Measurements from ENCODE around the gene PATE4.
"Not testable (repeated sequence)": the region's sequence is repeated elsewhere in the genome, so short reads cannot be mapped to it uniquely, and the experiment has no call there.

PATE4 gene, protein sequence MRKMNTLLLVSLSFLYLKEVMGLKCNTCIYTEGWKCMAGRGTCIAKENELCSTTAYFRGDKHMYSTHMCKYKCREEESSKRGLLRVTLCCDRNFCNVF

DNA sequence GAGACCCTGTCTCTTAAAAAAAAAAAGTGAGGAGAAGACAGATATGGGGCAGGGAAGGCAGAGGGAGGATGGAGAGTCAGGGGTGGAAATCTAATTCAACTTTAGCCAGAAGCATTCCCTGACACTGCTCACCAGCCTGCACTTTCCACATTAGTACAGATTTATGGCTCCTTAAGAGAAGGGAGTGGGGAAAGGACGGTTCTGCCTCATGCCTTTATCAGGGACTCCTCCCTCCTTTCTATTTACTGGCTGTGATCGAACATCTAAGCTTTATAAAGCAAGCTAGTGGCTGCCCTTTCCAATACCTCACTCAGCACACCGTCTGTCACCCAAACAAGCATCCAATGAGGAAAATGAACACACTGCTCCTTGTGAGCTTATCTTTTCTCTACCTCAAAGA is at the start of gene PATE4:
TSS of gene PATE4 (plus strand) at position 301 of the 400 bp plus-strand sequence. CDS start at position 345, 44 bp downstream.
- no peak for DNase-seq

DNA sequence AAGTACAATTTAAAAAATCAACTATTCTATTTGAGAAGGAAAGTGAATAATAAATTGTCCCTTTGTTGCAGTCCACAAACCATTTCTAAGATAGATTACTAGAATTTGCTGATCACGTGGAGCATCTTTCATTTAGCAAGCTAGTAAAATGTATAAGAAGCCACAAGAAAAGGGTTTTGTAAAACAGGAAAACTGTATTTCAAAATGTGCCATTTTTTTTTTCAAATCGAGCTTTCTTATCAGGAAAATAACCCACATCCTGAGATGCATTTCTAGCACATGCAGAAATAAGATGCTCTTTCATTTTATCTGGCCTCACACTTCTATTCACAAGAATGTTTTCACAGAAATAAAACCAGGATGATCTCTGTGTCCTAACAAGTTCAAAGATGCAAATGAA is 48.4 kb upstream of the PATE4 start:
- no peak for DNase-seq

DNA sequence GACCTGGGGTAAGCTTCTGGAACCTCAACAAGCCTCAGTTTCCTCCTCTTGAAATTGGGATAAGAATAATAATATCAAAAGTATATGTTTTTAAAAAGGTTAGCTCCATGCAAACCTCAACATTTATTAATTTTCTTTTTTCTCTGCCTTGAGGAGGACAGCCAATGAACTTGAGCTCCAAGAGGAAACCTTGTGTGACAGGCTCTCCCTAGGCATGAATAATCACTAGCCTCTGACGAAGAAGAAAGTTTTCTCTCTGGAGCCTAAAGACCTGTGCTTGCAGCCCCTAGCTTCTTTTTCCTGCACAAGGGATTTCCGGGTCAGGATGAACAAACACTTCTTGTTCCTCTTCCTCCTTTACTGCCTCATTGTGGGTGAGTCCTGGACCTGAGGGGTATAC is 45.3 kb upstream of the PATE4 start, which contains the start of gene PATE3:
TSS of gene PATE3 (plus strand) at position 301 of the 400 bp plus-strand sequence. CDS start at position 326, 25 bp downstream.
- DNase-seq, result no peak

DNA sequence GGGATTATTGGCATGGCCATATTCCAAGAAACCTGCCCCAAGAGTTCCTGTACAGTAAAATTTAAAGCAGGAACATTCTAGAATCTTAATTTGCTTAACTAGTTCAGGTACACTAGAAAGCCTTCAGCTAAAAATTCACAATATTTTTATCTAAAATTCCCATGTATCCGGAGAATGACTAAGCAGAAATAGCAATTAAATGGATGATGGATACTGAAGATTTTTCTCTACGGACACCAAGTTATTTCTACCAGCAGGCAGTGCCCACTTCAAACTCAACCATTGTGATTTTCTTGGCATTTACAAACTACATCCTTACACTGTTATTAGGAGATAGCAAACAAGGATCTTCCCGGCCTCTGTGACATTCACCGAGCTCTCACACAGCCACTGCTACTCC is 42.3 kb upstream of the PATE4 start:
- DNase-seq, result no peak

DNA sequence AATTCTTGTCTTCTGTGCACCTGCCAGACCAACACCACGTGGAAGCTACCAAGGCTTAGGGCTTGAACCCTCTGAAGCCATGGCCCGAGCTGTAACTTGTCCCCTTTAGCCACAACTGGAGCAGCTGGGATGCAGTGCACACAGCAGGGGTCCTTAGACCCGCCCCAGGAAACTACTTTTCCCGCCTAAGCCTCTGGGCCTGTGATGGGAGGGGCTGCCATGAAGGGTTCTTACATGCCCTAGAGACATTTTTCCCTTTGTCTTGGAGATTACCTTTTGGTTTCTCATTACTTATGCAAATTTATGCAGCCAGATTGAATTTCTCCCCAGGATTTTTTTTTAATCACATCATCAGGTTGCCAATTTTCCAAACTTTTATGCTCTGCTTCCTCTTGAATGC is 35.5 kb upstream of the PATE4 start:
- no peak for DNase-seq

DNA sequence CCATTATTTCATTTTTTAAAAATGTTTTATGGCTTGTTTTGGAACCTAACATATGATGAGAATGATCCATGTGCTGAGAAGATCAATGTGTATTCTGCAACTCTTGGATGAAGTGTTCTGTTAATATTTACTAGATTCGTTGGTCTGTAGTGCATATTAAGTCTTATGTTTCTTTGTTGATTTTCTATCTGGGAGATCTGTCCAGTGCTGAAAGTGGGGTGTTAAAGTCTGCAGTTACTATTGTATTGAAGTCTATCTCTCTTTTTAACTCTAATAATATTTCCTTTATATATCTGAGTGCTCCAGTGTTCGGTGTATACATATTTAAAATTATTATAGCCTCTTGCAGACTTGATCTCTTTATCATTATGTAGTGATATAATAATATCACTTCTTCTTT is 33.3 kb upstream of the PATE4 start:
- DNase-seq, result no peak

DNA sequence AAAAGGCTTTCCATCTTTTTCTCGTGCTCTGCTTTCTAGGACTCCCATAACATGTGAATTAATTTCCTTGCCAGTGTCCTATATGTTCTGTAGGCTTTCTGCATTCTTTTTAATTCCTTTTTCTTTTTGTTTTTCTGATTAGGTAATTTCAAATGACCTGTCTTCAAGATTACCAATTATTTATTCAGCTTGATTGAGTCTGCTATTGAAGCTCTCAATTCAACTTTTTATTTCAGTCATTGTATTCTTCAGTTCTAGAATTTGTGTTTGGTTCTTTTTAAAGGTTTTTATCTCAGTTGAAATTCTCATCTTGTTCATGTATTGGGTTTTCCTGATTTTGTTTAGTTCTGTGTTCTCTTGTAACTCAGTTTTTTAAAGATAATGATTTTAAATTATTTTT is 30.7 kb upstream of the PATE4 start:
- DNase-seq, result no peak

DNA sequence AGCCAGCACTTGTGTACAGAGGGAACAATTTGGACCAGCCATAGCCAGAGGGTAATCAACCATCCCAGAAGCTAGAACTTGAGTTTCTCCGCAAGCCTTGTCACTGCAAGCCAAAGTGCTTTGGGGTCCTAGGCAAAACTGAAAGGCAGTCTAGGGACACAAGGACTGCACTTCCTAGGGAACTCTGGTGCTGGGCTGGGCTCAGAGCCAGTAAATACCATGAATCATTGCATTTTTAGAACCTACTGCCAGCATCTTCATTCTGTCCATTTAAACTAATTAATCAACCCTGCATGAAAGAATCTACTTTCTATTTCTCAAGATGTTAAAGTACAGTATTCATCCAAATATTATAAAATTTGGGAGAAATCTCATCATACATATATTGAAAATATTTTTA is 25.2 kb upstream of the PATE4 start:
- no peak for DNase-seq

DNA sequence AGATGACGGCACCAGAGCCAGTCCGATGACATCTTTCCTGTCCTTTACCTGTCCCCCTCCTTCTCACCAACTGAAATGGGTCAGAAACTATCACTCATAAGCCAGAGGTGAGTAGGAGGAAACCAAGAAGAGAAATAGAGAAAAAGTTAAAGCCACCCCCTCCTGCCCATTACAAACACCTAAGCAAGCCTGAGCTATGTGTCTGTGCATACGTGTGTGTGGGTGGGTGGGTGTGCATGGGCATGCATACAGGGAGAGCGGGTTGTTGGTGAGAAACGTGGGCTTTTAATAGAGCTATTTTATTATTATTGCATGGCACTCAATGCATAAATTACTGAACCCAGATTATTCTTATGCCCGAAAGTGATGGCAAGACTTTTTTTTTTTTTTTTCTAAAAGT is 2.6 kb downstream of the PATE4 start:
- DNase-seq, result no peak

DNA sequence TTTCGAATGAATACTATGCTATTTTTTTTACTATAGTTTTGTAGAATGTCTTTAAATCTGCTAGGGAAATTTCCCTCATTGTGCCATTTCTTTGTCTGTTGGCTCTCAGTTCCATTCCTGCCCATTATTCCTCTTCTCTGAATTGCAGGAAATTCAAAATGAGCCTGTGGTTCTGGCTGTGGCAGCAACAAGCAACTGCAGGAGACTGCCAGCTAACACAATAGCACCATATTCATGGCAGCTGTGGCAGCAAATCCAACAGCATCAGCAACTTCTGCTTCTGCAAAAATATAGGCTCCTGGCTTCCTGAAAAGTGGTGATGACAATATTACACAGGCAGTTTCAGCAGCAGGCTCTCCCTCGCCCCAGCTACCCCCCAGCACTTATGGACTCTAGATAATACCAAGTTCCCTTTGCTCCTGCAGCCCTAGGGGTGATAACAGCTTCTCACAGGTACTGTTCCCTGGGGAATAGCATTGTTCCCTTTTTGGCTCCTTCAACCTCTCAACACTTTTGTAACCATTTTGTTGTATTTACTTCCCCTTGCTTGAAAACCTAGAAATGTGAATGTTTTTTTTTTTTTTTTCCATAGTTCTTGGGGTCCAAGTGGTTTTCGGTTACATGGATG is 9.3 kb downstream of the PATE4 start:
- DNase-seq, result no peak

DNA sequence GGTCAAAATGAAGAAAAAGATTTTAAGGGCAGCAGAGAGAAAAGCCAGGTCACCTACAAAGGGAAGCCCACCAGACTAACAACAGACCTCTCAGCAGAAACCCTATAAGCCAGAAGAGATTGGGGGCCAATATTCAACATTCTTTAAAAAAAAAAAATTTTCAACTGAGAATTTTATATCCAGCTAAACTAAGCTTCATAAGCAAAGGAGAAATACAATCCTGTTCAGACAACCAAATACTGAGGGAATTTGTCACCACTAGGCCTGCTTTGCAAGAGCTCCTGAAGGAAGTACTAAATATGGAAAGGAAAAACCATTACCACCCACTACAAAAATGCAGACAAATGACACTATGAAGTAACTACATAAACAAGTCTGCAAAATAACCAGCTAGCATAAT is 13.1 kb downstream of the PATE4 start:
- DNase-seq, result no peak

DNA sequence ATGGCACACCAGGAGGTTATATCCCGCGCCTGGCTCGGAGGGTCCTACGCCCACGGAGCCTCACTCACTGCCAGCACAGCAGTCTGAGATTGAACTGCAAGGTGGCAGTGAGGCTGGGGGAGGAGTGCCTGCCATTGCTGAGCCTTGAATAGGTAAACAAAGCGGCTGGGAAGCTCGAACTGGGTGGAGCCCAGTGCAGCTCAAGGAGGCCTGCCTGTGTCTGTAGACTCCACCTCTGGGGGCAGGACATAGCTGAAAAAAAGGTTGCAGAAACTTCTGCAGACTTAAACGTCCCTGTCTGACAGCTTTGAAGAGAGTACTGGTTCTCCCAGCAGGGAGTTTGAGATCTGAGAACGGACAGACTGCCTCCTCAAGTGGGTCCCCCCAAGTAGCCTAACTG is 24.6 kb downstream of the PATE4 start:
- not testable (repeated sequence) for DNase-seq

DNA sequence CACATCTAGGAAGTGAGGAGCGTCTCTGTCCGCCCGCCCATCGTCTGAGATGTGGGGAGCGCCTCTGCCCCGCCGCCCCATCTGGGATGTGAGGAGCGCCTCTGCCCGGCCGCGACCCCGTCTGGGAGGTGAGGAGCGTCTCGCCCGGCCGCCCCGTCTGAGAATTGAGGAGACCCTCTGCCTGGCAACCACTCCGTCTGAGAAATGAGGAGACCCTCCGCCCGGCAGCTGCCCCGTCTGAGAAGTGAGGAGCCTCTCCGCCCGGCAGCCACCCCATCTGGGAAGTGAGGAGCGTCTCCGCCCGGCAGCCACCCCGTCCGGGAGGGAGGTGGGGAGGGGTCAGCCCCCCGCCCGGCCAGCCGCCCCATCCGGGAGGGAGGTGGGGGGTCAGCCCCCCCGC is 29.7 kb downstream of the PATE4 start:
- not testable (repeated sequence) for DNase-seq

DNA sequence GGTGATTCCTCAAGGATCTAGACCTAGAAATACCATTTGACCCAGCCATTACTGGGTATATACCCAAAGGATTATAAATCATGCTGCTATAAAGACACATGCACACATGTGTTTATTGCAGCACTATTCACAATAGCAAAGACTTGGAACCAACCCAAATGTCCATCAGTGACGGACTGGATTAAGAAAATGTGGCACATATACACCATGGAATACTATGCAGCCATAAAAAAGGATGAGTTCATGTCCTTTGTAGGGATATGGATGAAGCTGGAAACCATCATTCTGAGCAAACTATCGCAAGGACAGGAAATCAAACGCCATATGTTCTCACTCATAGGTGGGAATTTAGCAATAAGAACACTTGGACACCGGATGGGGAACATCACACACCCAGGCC is 32.2 kb downstream of the PATE4 start:
- not testable (repeated sequence) for DNase-seq

DNA sequence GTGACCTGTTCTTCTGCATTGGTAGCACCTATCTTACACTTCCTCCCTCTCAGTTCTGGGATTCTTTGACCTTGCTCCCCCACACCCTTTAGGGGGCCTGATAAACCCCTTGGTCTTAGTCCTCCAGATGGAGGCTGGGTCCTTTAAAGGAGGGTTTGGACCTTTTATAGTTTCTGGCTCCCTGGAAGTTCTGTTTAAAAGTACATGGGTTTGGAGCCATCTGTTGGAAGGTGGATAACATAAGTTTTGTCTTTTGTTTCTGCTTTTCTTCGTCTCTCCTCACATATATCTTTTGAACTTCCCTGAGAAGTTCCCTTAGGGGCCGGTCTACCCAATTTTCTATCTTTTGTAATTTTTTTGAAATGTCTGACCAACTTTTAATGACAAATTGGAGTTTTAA is 36.4 kb downstream of the PATE4 start:
- no peak for DNase-seq

DNA sequence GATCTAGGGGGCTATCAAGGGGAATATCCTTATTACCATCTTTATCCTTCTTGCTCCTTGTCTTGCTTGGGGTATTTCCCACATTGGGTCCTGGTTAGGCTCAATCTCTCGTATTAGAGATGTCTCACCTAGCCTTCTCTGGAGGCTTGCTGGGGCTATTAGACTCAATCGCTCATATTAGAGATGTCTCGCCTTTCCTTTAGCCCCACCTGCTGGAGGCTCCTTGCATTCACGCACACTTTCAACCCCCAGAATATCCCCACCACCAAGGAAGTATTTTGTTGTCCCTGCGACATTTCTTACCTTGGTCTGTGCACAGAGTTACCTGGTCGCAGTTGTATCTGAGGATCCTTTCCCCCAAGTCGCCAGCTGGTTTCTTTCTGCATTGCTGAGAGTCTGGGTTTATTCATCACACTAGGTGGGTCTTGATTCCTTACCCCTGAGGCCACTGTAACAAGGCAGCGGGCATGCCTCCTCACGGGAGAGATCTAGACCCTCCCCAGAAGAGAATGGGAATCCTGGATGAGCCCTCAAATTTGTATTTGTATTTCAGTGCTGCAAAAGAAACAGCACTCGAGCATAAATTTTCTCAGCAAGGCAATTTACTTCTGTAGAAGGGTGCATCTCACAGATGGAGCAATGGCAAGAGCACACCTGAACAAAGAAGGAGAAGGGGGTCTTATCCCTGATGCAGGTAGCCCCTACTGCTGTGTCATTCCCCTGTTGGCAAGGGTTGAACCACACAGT is 38.4 kb downstream of the PATE4 start:
- DNase-seq, result peak; percentile 75

DNA sequence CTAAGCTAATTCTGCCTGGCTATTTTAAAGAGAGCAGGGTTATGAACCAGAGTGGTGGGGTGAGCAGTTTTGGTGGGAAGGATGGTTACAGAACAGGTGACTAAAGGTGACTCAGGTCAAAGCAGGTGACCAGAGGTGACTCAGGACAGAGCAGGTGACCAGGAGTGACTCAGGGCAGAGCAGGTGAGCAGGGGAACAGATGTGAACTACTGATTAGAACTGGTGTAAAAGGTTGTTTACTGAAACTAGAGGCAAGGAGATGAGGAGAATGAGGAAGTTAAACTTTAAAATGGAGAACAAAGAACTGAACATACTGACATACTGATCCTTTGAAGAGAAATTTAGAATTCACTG is 39.0 kb downstream of the PATE4 start:
- no peak for DNase-seq

DNA sequence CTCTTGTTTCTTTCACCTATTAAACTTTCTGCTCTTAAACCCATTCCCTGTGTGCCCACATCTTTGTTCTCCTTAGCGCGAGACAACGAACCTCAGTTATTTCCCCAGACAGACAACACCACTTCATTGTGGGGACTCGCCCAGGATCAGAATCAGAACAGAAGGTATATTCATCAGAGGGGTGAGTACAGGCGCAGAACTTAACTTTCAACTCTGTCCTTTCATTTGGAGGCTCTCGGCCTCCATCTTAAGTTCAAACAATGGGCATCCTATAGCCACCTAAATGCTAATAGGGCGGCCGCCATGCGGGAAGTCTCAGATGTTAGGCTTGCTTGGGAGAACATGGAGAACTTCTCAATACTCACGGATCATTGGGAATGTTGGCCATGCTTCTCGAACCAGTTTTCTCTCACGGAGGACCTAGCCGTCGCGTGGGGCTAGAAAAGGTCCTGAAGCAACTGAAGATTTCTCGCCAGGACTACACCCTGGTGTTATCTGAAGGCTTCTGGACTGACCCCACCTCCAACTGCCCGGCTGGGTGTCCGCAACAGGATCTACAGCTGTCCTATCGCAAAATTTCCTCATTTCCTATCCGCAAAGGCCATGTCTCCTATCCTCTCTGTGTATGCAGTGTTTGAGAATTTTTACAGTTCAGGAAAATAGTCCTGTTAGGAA is 40.9 kb downstream of the PATE4 start:
- DNase-seq, result peak; percentile 69

DNA sequence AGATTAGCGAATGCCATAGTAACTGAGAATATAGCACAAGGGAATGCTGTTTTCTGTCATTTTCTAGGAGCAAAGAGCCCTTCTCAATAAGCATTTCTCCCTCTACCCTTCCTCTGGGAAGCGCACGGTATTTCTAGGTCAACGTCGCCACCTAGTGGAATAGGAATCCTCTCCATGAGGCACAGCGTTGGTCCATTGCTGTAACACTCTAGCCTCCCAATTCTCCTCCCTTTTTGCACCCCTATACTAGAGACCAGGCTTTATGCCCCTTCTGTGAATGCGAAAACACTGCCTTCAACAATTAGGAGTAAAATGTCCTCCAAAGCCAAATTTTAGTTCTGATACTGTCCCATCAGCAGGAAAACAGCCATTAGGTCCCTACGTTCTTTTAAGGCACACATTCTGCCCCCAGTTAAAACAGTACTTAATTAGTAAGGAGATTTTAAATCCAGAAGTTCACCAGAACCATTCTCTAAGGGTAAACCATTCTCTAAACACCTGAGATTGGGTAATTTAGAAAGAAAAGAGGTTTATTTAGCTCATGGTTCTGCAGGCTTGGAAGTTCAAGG is 41.5 kb downstream of the PATE4 start:
- DNase-seq, result peak; percentile 97

DNA sequence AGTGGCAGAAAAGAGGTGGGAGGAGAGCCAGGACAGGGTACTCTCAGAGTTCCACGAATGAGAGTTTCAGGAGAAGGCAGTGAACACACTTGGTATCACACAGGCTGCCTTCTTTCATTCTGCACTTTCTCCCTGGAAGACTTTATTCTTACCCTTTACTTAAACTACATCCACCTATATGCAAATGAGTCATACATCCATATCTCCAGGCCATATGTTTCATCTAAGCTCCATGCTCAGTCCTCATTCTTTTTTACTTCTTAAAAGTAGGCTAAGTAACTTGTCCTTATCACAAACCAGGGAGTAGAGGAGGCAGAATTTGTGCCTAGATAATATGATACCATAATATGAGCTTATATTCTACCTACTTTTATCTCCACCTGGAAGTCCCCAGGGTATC is 48.2 kb downstream of the PATE4 start:
- peak; percentile 39 for DNase-seq

DNA sequence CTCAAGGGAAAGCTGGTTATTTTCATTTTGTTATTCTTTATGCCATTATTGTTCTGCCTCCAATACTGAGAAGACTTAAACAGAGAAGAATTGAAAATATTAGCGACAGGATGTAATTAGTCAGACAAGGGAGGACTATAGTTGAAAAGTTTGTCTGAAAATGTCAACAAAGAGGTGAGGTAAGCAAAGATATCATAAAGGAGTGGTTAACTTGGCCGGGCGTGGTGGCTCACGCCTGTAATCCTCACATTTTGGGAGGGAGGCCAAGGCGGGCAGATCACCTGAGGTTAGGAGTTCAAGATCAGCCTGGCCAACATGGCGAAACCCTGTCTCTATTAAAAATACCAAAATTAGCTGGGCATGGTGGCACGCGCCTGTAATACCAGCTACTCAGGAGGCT is 50.3 kb downstream of the PATE4 start:
- no peak for DNase-seq

DNA sequence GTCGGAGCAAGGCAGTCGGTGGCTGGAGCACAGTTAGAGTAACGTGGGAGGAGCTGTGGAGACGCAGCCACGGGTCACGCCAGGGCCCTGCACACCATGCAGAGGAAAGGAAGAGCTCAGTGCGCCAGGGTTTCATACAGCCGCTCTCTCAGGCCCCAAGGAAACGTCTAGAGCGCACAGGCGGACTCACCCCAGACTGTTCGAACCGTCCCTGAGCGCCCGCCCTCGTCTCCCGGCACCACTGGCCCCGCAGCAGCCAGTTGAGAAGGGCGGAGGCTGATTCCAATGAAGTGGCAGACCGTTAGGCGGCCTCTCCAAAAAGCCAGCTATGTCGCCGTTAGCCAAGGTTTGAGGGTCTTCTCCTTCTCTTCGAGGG is 53.9 kb downstream of the PATE4 start:
- DNase-seq, result no peak
